ENCODE measurements around the gene SEC11A. TPM values are rescaled to one million over a fixed set of nuclear protein-coding genes. Genes with fewer than 3 reads are reported as not detected.

Gene SEC11A
- total RNA-seq, 1 donor, result 225 TPM

DNA sequence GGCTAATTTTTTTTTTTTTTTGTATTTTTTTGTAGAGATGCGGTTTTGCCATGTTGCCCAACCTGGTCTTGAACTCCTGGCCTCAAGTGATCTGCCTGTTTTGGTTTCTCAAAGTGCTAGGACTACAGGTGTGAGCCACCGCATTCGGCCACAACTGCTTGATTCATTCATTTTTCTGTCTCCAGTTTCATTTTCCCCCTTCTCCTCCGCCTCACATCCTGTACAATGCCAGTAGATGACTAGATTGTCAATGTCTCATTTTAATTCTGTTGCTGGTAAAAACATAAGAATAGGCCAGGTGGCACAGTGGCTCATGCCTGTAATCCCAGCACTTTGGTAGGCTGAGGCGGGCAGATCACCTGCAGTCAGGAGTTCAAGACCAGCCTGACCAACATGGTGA is 20.4 kb upstream of the SEC11A start:
- TF ChIP-seq, protein P1, sequence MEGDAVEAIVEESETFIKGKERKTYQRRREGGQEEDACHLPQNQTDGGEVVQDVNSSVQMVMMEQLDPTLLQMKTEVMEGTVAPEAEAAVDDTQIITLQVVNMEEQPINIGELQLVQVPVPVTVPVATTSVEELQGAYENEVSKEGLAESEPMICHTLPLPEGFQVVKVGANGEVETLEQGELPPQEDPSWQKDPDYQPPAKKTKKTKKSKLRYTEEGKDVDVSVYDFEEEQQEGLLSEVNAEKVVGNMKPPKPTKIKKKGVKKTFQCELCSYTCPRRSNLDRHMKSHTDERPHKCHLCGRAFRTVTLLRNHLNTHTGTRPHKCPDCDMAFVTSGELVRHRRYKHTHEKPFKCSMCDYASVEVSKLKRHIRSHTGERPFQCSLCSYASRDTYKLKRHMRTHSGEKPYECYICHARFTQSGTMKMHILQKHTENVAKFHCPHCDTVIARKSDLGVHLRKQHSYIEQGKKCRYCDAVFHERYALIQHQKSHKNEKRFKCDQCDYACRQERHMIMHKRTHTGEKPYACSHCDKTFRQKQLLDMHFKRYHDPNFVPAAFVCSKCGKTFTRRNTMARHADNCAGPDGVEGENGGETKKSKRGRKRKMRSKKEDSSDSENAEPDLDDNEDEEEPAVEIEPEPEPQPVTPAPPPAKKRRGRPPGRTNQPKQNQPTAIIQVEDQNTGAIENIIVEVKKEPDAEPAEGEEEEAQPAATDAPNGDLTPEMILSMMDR (IDR thresholded peaks at IDR 0.05; ENCODE audit: insufficient read depth, low read depth, low read length), result no peak
- DNase-seq (ENCODE audit: low read depth), result no peak
- no peak overlapping the region for H3K4me3 ChIP-seq (ENCODE audit: low read depth, low read length)

DNA sequence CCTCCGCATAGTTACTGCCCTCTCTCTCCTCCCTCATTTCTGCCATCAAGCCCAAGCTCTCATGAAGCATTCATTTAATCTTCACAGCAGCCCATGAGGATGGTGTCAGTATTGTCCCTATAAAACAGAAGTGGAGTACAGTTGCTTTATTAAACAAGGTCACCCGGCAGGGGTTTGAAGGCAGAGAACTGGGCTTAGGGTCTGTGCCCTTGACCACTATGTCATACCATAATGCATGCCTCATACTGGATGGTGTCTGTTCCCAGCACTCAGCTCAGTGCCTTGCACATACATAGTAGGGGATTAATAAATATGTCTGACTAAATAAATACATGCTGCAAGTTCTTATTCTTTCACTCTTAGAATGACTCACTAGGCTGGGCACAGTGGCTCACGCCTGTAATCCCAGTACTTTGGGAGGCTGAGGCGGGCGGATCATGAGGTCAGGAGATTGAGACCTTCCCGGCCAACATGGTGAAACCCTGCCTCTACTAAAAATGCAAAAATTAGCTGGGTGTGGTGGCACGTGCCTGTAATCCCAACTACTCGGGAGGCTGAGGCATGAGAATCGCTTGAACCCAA is 19.6 kb upstream of the SEC11A start:
- H3K4me3 ChIP-seq (ENCODE audit: low read depth, low read length), result peak overlapping the region; percentile 29
- DNase-seq (ENCODE audit: low read depth), result peak; percentile 82

GRCh38 chr15:84734794-84735479 is 19.0 kb upstream of the SEC11A start:
- peak; percentile 68 for DNase-seq (ENCODE audit: low read depth)
- peak overlapping the region; percentile 29 for H3K4me3 ChIP-seq (ENCODE audit: low read depth, low read length)
- TF ChIP-seq, protein P1 (IDR thresholded peaks at IDR 0.05; ENCODE audit: insufficient read depth, low read depth, low read length), result no peak

- TF ChIP-seq, protein P1 (IDR thresholded peaks at IDR 0.05; ENCODE audit: insufficient read depth, low read depth, low read length), result no peak
- peak; percentile 30 for DNase-seq (ENCODE audit: low read depth)
Observed at GRCh38 chr15:84731774-84732173, 15.8 kb upstream of the SEC11A start.

GRCh38 chr15:84727429-84727828 is 11.5 kb upstream of the SEC11A start:
- TF ChIP-seq, protein P1 (IDR thresholded peaks at IDR 0.05; ENCODE audit: insufficient read depth, low read depth, low read length), result no peak
- DNase-seq (ENCODE audit: low read depth), result no peak
- H3K4me3 ChIP-seq (ENCODE audit: low read depth, low read length), result no peak overlapping the region

More at GRCh38 chr15:84731774-84732173, 15.8 kb upstream of the SEC11A start:
- no peak overlapping the region for H3K4me3 ChIP-seq (ENCODE audit: low read depth, low read length)

GRCh38 chr15:84725001-84725491 is 9.1 kb upstream of the SEC11A start:
- TF ChIP-seq, protein P1 (IDR thresholded peaks at IDR 0.05; ENCODE audit: insufficient read depth, low read depth, low read length), result no peak
- peak; percentile 32 for DNase-seq (ENCODE audit: low read depth)
- H3K4me3 ChIP-seq (ENCODE audit: low read depth, low read length), result no peak overlapping the region

DNA sequence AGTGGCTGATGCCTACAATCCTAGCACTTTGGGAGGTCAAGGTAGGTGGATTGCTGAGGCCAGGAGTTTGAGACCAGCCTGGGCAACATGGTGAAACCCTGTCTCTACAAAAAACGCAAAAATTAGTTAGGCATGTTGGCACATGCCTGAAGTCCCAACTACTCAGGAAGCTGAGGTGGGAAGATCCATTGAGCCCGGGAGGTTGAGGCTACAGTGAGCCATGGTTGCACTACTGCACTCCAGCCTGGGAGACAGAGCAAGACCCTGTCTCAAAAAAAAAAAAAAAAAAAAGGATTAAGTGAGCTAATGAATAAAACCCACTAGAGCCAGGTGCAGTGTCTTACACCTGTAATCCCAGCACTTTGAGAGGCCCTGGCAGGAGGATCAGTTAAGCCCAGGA is 6.7 kb upstream of the SEC11A start:
- DNase-seq (ENCODE audit: low read depth), result no peak
- TF ChIP-seq, protein P1 (IDR thresholded peaks at IDR 0.05; ENCODE audit: insufficient read depth, low read depth, low read length), result no peak
- no peak overlapping the region for H3K4me3 ChIP-seq (ENCODE audit: low read depth, low read length)
